Smooth muscle cell of the brain vasculature (primary cell): ENCODE results near the gene NELFE.
"Not testable (repeated sequence)": the region's sequence is repeated elsewhere in the genome, so short reads cannot be mapped to it uniquely, and the experiment has no call there.

Source experiments
- DNase-seq: peaks from one replicate; pipeline ENCODE4 v3.0.0-alpha.2; 2012; ENCODE audit warnings: low read depth, low spot score

The NELFE gene, protein sequence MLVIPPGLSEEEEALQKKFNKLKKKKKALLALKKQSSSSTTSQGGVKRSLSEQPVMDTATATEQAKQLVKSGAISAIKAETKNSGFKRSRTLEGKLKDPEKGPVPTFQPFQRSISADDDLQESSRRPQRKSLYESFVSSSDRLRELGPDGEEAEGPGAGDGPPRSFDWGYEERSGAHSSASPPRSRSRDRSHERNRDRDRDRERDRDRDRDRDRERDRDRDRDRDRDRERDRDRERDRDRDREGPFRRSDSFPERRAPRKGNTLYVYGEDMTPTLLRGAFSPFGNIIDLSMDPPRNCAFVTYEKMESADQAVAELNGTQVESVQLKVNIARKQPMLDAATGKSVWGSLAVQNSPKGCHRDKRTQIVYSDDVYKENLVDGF

DNA sequence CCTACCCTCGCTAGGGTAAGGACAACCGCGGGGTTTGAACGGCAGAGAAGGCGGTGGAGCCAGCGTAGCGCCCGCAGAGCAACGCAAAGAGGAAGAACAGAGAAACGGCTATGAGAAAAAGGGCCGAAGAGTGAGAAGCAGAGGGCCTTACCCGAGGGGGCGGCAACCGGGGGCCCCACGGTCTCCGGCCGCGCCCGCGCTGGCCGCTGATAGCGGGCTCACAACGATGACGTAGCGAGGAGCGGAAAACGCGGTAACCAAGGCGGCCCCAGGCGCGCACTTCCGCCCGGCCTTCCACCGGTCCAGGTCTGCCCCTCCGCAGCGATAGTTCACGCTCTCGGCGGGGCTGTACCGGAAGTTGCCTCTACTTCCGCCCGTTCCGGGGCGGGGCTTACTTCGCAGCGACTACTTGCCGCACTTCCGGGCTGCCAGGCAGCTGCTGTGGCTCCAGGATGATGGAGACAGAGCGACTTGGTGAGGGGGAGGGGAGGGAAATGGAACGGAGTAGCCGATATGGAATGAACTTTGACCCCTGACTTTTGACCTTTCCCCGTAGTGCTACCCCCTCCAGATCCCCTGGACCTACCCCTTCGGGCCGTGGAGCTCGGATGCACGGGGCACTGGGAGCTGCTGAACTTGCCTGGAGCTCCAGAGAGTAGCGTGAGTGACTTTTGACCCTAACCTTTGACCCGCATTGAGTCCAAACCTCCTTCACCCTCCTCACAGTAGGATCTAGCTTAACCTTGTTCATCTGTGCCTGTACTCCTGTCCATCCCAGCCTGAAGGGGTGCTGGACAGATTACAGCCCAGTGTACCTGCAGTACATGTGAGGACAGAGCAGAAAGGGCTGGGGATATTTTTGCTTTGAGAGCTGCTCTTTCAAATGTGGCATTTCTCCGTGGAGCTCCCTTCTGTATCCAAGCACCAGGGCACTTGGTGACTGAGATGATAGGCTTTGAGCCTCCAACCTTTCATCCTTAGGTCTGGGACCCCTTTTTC is at the start of gene NELFE, which contains the start of gene SKIC2:
Gene NELFE (minus strand): TSS at position 231 of the 999 bp plus-strand sequence. CDS start 525 bp downstream, outside the sequence.
Gene SKIC2 (plus strand): TSS at position 435 of the 999 bp plus-strand sequence. CDS start 18 bp downstream, at position 453.
- DNase-seq = peak; percentile 92

DNA sequence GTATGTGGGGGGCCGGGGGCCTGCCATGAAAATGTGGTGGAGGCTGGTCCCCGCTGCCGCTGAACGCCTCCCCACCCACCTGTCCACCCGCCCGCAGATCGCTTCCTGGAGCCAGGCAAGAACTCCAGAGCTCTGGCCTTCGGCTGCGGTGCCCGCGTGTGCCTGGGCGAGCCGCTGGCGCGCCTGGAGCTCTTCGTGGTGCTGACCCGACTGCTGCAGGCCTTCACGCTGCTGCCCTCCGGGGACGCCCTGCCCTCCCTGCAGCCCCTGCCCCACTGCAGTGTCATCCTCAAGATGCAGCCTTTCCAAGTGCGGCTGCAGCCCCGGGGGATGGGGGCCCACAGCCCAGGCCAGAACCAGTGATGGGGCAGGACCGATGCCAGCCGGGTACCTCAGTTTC is 49.3 kb upstream of the NELFE start:
- not testable (repeated sequence) for DNase-seq

DNA sequence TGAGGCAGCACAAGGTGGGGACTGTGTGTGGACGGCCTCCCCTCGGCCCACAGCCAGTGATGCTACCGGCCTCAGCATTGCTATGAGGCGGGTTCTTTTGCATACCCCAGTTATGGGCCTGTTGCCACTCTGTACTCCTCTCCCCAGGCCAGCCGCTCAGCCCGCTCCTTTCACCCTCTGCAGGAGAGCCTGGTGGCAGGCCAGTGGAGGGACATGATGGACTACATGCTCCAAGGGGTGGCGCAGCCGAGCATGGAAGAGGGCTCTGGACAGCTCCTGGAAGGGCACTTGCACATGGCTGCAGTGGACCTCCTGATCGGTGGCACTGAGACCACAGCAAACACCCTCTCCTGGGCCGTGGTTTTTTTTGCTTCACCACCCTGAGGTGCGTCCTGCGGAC is 48.3 kb upstream of the NELFE start:
- not testable (repeated sequence) for DNase-seq

DNA sequence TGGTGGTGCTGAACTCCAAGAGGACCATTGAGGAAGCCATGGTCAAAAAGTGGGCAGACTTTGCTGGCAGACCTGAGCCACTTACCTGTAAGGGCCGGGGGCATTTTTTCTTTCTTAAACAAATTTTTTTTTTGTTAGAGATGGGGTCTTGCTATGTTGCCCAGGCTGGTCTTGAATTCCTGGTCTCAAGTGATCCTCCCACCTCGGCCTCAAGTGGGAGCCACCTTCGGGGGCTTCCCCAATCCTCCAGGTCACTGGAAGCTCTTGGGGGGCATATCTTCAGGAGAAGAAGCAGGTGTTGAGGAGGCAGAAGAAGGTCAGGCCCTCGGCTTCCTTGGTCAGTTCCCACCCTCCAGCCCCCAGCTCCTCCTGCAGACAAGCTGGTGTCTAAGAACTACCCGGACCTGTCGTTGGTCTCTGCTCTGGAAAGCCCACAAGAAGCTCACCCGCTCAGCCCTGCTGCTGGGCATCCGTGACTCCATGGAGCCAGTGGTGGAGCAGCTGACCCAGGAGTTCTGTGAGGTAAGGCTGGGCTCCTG is 47.3 kb upstream of the NELFE start:
- DNase-seq = not testable (repeated sequence)

DNA sequence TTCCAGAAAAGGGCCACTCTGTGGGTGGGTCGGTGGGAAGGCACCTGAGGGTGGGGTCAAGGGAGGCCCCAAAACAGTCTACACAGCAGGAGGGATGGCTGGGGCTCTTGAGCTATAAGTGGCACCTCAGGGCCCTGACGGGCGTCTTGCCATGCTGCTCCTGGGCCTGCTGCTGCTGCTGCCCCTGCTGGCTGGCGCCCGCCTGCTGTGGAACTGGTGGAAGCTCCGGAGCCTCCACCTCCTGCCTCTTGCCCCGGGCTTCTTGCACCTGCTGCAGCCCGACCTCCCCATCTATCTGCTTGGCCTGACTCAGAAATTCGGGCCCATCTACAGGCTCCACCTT is 46.7 kb upstream of the NELFE start:
- DNase-seq = not testable (repeated sequence)

DNA sequence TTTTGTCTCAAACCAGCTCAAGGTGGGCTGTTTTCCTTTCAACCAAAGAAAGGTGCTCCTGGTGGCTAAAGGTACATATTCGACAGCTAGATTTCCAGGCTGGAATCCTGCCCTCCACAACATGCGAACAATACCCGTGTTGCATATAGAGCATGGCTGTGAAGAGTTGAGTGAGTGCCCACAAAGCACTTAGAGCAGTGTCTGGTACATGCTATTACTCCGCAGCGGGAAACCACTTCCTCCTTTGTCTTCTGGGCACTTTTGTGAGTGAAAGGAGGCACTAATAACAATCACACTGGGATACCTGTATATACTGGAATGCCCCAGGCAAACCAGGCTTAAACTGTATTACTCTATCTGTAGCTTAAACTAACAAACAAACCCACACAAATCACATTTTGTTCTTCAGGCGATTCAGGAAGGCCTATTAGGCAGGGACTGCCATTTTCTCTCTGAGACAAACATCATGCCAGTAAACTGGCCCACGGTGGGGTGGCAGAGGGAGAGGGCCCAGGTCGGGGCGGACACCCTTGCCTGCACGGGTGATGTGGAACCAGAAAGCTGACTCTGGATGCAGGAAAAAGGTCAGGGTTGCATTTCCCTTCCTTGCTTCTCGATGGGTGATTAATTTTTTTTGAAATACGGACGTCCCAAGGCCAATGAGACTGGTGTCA is 46.2 kb upstream of the NELFE start:
- DNase-seq = not testable (repeated sequence)

DNA sequence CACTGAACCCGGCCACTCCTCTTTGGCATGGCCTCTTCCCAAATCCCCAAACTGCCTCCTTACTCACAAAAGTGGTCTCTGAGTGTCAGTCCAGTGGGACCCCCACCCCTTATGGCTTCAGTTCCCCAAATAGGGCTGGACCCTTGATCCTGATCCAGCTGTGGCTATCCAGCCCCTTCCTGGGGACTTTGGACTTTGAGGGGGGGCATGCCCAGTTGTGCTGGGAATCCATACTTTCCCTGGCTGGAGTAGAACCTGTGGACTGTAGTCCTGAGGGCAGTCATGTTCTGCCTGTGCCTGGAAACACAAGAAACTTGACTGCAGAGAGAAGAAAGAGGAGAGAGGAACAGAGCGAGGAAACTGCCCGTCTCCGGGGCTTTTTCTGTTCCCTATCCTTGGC is 45.6 kb upstream of the NELFE start:
- DNase-seq = not testable (repeated sequence)

DNA sequence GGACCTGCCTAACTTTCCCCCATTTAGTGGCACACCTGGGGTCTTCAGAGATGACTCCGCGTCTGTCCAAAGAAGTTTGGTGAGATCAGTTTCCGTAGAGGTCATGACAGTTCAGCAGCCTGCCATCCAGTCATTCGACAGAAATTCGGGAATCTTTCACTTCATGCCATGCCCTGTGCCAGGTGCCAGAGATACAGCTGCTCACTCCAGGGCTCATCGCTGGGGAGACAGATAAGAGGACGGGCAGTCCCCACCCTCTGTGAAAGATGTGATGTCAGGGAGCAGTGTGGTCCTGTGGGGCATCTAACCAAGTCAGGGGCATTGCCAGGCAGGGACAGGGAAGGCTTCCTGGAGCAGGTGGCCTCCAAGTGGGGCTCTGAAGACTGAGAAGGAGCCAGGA is 44.5 kb upstream of the NELFE start:
- DNase-seq = not testable (repeated sequence)

DNA sequence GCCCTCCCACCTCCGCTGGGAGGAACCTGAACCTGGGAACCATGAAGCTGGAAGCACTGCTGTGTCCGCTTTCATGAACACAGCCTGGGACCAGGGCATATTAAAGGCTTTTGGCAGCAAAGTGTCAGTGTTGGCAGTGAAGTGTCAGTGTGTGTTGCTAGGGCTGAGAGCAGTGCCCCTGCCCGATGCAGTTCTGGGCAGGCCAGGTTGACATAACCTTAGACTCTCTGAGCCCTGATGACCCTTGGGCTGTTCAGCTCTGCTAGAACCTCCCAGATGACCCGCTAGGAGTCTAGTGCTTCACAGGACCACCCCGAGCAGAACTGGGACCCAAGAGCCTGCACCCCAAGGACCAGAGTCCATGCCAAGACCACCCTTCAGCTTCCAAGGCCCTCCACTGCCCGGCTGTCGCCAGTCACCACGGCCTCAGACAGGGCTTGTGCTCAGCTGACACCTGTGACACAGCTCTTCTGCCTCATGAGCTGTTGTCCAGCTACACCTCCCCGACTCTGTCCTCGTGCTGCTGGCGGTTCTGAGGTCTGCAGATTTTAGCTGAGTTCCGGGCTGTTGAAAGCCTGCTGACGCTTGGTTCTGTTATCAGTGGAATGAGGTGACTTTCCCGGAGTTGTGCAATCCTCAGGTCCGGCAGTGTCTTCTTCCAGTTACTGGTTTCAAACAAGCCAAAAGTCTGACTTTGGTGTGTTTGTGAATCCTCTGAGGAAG is 43.9 kb upstream of the NELFE start:
- DNase-seq = not testable (repeated sequence)

DNA sequence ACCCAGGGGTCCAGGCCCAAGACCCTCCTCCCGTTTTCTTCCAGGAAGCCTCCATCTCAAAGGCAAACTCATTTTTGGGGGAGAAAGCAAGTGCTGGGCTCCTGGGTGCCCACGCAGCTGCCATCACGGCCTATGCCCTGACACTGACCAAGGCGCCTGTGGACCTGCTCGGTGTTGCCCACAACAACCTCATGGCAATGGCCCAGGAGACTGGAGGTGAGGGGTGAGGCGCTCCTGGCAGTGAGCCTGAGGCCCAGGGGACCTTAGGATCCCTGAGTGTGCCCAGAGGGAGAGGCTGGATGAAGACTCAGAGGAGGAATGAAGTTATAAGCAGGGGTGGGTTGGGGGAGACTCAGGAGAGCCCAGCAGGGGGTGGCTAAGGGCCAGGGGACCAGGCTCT is 37.6 kb upstream of the NELFE start:
- DNase-seq = not testable (repeated sequence)

DNA sequence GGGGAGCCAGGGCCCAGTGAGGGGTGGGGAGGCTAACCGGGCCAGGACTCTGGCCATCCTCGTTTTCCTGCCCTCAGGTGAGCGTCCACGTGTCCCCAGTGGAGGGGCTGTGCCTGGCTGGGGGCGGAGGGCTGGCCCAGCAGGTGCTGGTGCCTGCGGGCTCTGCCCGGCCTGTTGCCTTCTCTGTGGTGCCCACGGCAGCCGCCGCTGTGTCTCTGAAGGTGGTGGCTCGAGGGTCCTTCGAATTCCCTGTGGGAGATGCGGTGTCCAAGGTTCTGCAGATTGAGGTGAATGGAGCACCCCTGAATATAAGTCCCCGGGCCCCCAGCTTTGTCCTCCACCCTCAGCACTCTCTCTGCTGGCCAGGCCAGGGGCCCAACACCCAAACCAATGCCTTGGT is 35.6 kb upstream of the NELFE start:
- not testable (repeated sequence) for DNase-seq

DNA sequence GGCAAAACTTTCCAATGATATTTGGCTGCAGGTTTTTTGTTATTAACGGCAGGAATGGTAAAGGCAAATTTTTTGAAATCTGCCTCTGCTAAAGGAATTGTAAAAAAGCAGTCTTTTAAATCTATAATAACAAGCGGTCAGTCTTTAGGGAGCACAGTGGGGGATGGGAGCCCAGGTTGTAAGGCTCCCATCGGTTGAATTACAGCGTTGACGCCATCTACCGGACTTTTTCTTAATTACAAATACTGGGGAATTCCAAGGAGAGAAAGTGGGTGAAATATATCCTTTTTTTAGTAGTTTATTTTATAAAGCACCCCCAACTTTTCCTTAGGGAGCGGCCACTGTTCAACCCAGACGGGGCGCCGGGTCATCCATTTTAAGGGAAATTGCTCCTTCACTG is 30.6 kb upstream of the NELFE start:
- not testable (repeated sequence) for DNase-seq

DNA sequence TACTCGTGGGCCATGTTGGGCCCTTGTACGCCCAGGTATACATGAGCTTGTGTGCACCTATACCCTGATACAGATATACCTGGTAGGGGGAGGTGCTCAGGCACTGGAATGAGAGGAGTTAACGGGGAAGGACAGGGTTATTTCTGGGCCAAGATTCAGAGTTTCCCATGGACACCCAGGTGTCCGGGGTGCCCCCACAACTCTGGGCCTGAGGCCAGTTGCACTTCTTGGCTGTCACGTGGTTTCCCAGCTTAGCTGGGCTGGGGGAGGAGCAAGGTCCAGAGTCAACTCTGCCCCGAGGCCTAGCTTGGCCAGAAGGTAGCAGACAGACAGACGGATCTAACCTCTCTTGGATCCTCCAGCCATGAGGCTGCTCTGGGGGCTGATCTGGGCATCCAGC is 23.0 kb upstream of the NELFE start, which contains the start of gene C4A:
Gene C4A (plus strand): TSS at position 314 of the 400 bp plus-strand sequence. CDS start 51 bp downstream, at position 365.
- not testable (repeated sequence) for DNase-seq

DNA sequence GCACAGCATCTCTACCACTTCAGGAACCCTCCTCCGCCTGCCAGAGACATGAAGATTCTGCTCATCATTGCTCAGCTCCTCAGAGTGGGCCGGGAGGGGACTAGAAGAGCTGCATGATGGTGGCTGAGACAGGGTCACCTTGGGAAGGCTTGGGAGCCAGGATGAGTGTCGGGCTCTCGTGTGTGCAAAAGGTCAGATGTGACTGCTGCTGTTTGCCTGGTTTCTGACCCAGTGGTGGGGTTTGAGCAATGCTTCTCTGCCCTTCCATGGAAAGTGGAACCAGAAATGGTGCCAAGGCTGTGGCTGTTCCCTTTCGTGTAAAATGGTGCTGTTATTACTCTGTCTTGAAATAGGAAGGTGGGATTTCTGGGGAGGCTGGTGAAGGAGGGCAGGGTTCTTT is 22.2 kb upstream of the NELFE start:
- DNase-seq = not testable (repeated sequence)

DNA sequence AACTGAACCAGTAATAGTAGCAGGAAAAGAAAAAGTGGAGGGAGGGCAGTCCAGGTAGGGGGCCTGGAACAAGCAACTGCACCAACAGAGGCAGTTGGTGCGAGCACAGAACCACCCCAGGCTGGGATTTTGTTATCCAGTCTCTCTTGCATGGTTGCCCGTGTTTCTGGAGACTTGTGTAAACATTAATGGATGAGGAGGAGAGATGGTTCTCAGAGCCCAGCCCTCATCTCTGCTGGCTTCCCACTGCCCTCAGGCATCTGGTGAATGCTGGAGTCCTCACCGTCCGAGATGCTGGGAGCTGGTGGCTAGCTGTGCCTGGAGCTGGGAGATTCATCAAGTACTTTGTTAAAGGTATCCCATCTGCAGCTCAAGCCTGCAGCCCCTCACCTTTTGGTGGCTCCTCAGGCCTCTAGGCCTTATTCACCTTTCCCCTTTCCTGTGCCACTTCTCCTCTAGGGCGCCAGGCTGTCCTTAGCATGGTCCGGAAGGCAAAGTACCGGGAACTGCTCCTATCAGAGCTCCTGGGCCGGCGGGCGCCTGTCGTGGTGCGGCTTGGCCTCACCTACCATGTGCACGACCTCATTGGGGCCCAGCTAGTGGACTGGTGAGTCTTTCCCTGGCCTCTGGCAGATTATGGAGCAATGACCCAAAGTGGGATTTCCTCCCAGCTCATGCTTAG is 21.6 kb upstream of the NELFE start:
- DNase-seq = not testable (repeated sequence)

DNA sequence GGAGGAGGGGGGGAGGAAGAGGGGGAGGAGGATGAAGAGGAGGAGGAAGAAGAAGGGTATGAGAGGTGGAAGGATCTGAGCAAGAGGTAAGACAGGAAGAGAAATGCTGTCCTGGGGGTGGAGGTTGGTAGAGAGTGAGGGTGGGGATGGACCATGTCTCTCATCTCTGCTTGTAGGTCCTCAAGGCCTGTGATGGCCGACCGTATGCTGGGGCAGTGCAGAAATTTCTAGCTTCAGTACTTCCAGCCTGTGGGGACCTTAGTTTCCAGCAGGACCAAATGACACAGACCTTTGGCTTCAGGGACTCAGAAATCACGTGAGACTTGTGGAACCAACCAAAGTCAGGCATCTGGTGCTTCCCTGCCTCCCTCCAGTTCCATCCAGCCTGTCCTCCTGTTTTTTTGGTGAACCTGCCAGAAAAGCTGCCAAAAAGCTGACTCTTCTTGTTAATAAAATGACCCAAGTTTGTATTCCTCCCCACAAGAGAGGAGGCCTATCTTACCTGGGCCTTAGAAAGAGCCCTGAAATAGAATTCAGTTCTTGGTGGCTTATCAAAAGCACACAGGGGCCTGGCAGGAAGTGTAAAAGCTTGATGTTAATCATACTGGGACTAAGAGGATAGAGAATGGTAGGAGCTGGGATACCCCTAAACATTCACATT is 20.6 kb upstream of the NELFE start:
- no peak for DNase-seq

DNA sequence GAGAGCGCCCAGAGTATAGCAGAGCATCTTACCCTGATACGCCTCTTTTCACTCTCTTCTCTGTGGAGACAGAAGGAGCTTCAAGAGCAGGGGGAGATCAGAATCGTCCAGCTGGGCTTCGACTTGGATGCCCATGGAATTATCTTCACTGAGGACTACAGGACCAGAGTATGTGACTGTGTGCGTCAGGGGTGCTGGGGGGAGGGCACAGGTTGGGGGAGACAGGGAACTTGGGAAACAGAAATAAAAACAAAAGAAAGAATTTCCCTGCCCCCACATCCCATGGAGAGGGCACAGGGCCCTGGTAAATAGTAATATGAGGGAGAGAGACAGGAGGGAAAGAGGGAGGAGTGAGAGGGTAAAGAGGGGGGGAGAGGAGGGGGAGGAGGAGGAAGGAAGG is 20.1 kb upstream of the NELFE start:
- DNase-seq = no peak

DNA sequence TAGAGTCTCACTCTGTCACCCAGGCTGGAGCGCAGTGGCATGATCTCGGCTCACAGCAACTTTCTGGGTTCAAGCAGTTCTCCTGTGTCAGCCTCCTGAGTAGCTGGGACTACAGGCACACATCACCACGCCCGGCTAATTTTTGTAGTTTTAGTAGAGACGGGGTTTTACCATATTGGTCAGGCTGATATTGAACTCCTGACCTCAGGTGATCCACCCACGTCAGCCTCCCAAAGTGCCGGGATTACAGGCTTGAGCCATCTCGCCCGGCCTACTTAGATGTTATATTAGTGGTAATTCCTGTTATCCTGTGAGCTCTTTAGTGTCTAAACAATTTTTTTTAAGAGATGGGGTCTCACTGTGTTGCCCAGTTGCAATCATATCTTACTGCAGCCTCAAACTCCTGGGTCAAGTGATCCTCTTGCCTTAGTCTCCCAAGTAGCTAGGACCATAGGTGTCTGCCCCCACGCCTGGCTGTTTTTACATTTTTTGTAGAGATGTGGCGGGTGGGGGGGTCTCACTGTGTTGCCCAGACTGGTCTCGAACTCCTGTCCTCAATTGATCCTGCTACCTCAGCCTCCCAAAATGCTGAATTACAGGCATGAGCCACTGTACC is 19.2 kb upstream of the NELFE start:
- DNase-seq = no peak

DNA sequence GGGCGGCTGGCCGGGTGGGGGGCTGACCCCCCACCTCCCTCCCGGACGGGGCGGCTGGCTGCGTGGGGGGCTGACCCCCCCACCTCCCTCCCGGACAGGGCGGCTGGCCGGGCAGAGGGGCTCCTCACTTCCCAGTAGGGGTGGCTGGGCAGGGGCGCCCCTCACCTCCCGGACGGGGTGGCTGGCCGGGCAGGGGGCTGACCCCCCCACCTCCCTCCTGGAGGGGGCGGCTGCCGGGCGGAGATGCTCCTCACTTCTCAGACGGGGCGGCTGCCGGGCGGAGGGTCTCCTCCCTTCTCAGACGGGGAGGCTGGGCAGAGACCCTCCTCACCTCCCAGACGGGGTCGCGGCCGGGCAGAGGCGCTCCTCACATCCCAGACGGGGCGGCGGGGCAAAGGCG is 17.3 kb upstream of the NELFE start:
- not testable (repeated sequence) for DNase-seq
